AG04449 (cell line): ENCODE data around the gene GYG1.

ENCODE experiments used
- CTCF ChIA-PET: fragments of 350-600 bp; formaldehyde crosslinking; extraction: SDS; loops from one replicate; lab custom pipeline; 2021; ENCODE audit warnings: antibody characterized with exemption; lab: Yijun Ruan, JAX
- POLR2A ChIA-PET: fragments of 400-600, 350-600 bp; formaldehyde crosslinking; extraction: SDS; loops from one replicate; lab custom pipeline; 2020; ENCODE audit warnings: antibody characterized with exemption, inconsistent platforms; lab: Yijun Ruan, JAX
- DNase-seq: peaks from one replicate; pipeline ENCODE4 v3.0.0-alpha.2; 2010; ENCODE audit warnings: low read depth, low spot score
- H3K4me3 ChIP-seq: 2 replicates; pipeline ENCODE4 v1.5.1; 2011; ENCODE audit warnings: low read depth, mild to moderate bottlenecking, control low read depth, low read length
- TF ChIP-seq, protein P1 (sequence below): IDR thresholded peaks from one replicate; pipeline ENCODE4 v1.5.1; 2011; ENCODE audit warnings: mild to moderate bottlenecking, moderate library complexity, low read length, control low read depth, inconsistent platforms; ENCODE audit not compliant: insufficient read depth; ENCODE audit errors: missing control alignments

The GYG1 gene

DNA sequence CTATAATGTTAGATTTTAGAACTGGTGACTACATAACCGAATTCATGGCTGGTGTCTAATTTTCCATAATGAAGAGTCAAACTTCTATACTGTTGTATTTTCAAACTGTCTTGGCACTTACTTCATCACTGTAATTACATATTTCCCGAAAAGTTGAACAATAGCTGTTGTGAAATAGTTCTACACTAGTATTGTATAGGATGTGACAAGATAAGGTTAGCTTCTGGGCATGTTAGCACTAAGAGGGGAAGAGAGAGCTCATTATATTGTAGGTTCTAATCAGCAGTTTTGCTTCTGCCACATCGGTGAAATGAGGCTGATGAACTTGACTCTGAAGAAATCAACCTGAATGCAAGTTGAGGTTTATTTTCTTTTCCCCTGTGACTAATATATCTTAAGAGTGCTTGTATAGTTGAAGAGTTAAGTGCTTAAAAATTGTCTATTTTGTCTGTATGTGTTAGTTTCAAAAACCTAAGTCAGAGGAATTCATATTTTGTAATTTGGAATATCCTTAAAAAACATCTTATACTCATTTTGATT, 8.9 kb downstream of the GYG1 start:
- TF ChIP-seq, protein P1, sequence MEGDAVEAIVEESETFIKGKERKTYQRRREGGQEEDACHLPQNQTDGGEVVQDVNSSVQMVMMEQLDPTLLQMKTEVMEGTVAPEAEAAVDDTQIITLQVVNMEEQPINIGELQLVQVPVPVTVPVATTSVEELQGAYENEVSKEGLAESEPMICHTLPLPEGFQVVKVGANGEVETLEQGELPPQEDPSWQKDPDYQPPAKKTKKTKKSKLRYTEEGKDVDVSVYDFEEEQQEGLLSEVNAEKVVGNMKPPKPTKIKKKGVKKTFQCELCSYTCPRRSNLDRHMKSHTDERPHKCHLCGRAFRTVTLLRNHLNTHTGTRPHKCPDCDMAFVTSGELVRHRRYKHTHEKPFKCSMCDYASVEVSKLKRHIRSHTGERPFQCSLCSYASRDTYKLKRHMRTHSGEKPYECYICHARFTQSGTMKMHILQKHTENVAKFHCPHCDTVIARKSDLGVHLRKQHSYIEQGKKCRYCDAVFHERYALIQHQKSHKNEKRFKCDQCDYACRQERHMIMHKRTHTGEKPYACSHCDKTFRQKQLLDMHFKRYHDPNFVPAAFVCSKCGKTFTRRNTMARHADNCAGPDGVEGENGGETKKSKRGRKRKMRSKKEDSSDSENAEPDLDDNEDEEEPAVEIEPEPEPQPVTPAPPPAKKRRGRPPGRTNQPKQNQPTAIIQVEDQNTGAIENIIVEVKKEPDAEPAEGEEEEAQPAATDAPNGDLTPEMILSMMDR, result no peak
- H3K4me3 ChIP-seq, result no peak overlapping the region
- DNase-seq, result no peak
- ChIA-PET POLR2A (interaction anchor here (2.4 kb wide), 1 partner anchor 9 kb away, joined by 7 read pairs; the partner anchor contains the start of gene GYG1), CTCF (interaction anchor here (1.1 to 5.2 kb wide), 3 partner anchors 8 to 38 kb away, joined by 3 to 25 read pairs (median 3); partner anchors contain the start of gene GYG1)

DNA sequence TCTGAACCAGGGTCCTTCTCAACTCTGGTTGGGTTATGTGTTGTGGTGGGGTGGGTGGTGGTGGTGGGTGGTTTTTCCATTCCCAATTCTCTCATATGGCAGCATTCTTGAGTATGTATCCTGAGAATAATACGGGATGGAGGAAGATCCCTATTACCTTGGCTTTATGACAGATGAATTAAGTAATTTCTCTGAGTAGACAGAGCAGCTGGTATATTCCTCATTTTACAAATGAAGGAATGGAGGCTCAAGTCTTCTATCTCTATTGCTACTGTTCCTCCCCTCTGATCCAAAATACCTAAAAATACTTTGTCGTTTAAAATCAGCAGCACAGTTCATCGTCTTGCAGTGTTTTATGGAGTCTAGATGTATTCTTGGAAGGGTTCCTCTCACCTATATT, 10.4 kb downstream of the GYG1 start:
- no peak for DNase-seq
- TF ChIP-seq, protein P1, result no peak
- ChIA-PET CTCF (interaction anchor here (5.2 kb wide), 1 partner anchor 9 kb away, joined by 25 read pairs; the partner anchor contains the start of gene GYG1), POLR2A (interaction anchor here (2.4 kb wide), 1 partner anchor 10 kb away, joined by 7 read pairs; the partner anchor contains the start of gene GYG1)
- H3K4me3 ChIP-seq, result no peak overlapping the region

DNA sequence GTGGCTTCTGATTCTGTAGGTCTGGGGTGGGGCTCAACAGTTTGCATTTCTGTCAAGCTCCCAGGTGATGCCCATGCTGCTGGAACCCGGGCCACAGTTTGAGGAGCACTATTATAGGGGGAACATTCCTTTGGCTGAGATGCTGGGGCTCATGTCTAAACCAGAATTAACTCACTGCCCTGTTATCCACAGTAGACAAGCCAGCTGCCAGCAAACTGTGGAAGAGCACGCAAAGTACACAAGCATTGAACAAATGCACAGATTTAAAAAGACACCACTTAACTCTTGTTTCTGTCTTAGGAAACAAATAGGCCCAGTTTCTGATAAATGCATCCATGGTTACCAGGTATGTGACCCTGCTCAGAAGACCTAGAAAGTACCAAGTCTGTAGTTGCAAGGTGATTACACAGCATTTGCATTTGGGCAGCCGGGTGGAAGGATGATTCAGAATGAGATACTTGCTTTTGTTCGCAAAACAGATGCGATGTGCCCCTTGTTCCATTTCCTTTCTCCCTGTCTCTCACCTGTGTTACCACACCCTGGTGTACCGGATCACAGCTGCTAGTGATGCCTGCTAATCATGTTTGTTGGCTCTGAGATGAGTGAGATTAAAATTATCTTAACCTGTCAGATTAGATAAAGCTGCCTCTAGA, 12.4 kb downstream of the GYG1 start:
- TF ChIP-seq, protein P1, result no peak
- DNase-seq, result no peak
- ChIA-PET CTCF (interaction anchor here (5.2 kb wide), 1 partner anchor 11 kb away, joined by 25 read pairs; the partner anchor contains the start of gene GYG1), POLR2A (no interaction called here)
- no peak overlapping the region for H3K4me3 ChIP-seq

DNA sequence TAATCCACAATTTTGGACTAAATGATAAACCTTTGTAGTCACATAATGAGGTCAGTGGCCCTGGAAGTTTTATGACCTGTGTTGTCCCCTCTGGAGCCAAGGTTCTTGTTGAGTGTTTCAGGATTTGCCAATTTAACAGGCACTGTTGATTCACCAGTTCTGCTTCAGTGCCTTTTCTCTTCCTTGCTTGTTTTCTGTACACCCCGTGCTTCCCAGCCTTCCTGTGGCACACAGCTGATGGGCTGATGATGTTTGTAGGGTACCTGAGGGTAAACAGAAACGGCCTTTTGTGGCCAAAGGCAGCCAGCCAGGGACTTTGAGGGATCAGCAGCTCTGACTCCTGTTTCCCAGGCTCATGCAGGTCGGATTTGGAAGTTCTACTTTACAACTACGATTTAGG, 13.3 kb downstream of the GYG1 start:
- TF ChIP-seq, protein P1, result no peak
- ChIA-PET CTCF (interaction anchor here (5.2 kb wide), 1 partner anchor 12 kb away, joined by 25 read pairs; the partner anchor contains the start of gene GYG1), POLR2A (no interaction called here)
- no peak overlapping the region for H3K4me3 ChIP-seq
- DNase-seq, result no peak

DNA sequence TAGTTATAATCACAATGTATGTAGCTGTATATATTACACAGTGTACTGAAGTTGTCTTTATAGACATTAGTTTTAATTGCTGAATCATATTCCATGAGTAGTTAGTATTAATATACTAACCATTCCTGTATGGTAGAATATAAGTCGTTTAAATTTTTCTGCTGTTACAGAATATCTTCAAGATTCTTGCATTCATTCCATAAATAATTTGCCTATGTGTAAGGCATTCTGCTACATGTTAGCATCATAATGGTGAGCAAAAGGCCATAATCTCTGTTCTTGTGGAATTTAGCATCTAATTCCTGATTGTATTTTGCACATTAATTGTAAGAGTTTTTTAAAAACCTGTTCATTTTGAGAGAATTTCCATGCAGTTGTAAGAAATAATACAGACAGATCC, 14.1 kb downstream of the GYG1 start:
- peak; percentile 50 for DNase-seq
- POLR2A ChIA-PET, result no interaction called here
- TF ChIP-seq, protein P1, result no peak
- CTCF ChIA-PET, result interaction anchor here (1.9 to 5.2 kb wide), 2 partner anchors 13 to 50 kb away, joined by 4 to 25 read pairs; partner anchors contain the start of gene GYG1
- H3K4me3 ChIP-seq, result no peak overlapping the region
